Glutamatergic neuron (in vitro differentiated cells): ENCODE measurements around the gene MUC22. TPM values are rescaled to one million over a fixed set of nuclear protein-coding genes. Genes with fewer than 3 reads are reported as not detected.
"Not testable (repeated sequence)": the region's sequence is repeated elsewhere in the genome, so short reads cannot be mapped to it uniquely, and the experiment has no call there.

Experiments used
- DNase-seq: peaks from one replicate; pipeline ENCODE4 v3.0.0; 2022
- H3K27ac Mint-ChIP-seq: one replicate; pipeline ENCODE4 v1.8.0; 2020; ENCODE audit warnings: mild to moderate bottlenecking, mixed read lengths, inconsistent platforms; ENCODE audit not compliant: unreplicated experiment
- H3K27me3 Mint-ChIP-seq: one replicate; pipeline ENCODE4 v1.8.0; 2020; ENCODE audit warnings: mild to moderate bottlenecking, moderate library complexity, mixed read lengths, inconsistent platforms; ENCODE audit not compliant: unreplicated experiment
- H3K36me3 Mint-ChIP-seq: one replicate; pipeline ENCODE4 v1.8.0; 2020; ENCODE audit warnings: mild to moderate bottlenecking, mixed read lengths, inconsistent platforms; ENCODE audit not compliant: unreplicated experiment
- H3K4me1 Mint-ChIP-seq: one replicate; pipeline ENCODE4 v1.8.0; 2020; ENCODE audit warnings: mild to moderate bottlenecking, low read depth, mixed read lengths, inconsistent platforms; ENCODE audit not compliant: unreplicated experiment
- H3K4me3 Mint-ChIP-seq: one replicate; pipeline ENCODE4 v1.8.0; 2020; ENCODE audit warnings: mild to moderate bottlenecking, mixed read lengths, inconsistent platforms; ENCODE audit not compliant: unreplicated experiment
- H3K9me3 Mint-ChIP-seq: one replicate; pipeline ENCODE4 v1.8.0; 2020; ENCODE audit warnings: mild to moderate bottlenecking, moderate library complexity, mixed read lengths, inconsistent platforms; ENCODE audit not compliant: unreplicated experiment
- total RNA-seq: library from RNA; stranded (reverse); fragmentation: NEBNext Ultra II Directional; extraction: Animal tissue kit (Norgen Biotek cat#: 25700); gene quantifications from one replicate; pipeline ENCODE4 v1.2.1, GENCODE V29; 2021; ENCODE audit not compliant: unreplicated experiment
- TF ChIP-seq, protein P1 (sequence below): fragments of 200-600 bp; sonication (generic); IDR thresholded peaks from one replicate; pipeline ENCODE4 v1.5.0; 2021; ENCODE audit not compliant: partially characterized antibody, unreplicated experiment

Gene MUC22
- total RNA-seq, 1 donor from 2014 or later, result not detected

- H3K9me3 Mint-ChIP-seq, result peaks cover 6% of the 10 kb centered on the region
- no peak for DNase-seq
- H3K27ac Mint-ChIP-seq, result no peak overlapping the region
- peaks cover 5% of the 10 kb centered on the region for H3K27me3 Mint-ChIP-seq
- H3K4me1 Mint-ChIP-seq, result no peaks in the 10 kb centered on the region
- H3K4me3 Mint-ChIP-seq, result no peak overlapping the region
- H3K36me3 Mint-ChIP-seq, result peaks cover 5% of the 10 kb centered on the region
- TF ChIP-seq, protein P1, sequence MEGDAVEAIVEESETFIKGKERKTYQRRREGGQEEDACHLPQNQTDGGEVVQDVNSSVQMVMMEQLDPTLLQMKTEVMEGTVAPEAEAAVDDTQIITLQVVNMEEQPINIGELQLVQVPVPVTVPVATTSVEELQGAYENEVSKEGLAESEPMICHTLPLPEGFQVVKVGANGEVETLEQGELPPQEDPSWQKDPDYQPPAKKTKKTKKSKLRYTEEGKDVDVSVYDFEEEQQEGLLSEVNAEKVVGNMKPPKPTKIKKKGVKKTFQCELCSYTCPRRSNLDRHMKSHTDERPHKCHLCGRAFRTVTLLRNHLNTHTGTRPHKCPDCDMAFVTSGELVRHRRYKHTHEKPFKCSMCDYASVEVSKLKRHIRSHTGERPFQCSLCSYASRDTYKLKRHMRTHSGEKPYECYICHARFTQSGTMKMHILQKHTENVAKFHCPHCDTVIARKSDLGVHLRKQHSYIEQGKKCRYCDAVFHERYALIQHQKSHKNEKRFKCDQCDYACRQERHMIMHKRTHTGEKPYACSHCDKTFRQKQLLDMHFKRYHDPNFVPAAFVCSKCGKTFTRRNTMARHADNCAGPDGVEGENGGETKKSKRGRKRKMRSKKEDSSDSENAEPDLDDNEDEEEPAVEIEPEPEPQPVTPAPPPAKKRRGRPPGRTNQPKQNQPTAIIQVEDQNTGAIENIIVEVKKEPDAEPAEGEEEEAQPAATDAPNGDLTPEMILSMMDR, result no peak
Measured at GRCh38 chr6:30965140-30965601, 45.1 kb upstream of the MUC22 start.

DNA sequence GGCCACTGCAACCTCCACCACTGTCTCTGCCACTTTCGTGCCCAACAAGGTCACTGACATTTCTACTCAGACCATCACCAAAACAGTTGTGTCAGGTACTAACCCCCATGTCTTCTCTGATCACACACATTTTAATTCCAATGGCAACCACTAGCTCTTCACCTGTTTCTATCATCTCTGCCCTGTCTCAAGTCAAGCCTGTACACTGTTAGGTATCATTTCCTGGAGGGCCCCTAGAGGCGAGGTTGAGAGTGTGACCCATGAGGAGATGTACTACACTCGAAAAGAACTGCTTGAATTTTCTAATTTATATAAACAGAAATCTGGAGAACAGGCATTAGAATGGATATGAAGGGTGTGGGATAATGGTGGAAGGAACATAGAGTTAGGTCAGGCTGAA lies 44.1 kb upstream of the MUC22 start:
- Mint-ChIP-seq H3K4me1 (no peaks in the 10 kb centered on the region), H3K9me3 (peaks cover 6% of the 10 kb centered on the region), H3K27me3 (peaks cover 5% of the 10 kb centered on the region), H3K27ac (no peak overlapping the region), H3K36me3 (peaks cover 5% of the 10 kb centered on the region), H3K4me3 (no peak overlapping the region)
- TF ChIP-seq, protein P1, result no peak
- no peak for DNase-seq

DNA sequence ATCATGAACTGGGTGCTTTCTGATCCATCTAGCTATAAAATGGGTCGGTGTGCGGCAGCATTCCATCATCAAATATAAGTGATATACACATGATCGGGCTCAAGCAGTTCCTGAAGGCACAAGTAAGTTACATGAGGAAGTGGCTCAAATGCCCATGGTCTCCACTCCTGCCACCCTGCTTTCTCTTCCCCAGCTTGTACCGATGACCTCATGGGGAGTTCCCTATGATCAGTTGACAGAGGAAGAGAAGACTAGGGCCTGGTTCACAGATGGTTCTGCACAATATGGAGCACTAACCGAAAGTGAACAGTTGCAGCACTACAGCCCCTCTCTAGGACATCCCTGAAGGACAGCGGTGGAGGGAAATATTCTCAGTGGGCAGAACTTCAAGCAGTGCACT lies 41.1 kb upstream of the MUC22 start:
- H3K27me3 Mint-ChIP-seq, result peaks cover 13% of the 10 kb centered on the region

DNA sequence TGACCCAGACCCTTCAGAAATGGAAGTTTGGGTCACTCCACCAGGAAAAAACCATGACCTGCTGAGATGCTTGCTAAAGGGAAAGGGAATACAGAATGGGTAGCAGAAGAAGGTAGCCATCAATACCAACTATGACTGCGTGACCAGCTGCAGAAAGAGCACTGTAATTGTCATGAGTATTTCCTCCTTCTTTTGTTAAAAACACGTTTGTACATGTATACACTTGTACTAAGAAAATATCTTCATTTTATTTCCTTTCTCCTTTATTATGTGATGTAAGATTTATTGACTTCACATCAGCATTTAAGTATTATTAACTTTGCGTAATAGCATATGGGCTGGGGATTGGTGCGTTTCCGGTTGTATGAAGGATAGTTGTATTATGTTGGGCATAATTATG lies 39.3 kb upstream of the MUC22 start:
- Mint-ChIP-seq H3K9me3 (peaks cover 3% of the 10 kb centered on the region), H3K27me3 (peaks cover 9% of the 10 kb centered on the region), H3K27ac (no peak overlapping the region), H3K36me3 (no peaks in the 10 kb centered on the region), H3K4me1 (no peaks in the 10 kb centered on the region), H3K4me3 (no peak overlapping the region)
- TF ChIP-seq, protein P1, result no peak
- DNase-seq, result no peak

More for the DNA sequence above, 41.1 kb upstream of the MUC22 start:
- H3K4me1 Mint-ChIP-seq, H3K9me3 Mint-ChIP-seq, H3K36me3 Mint-ChIP-seq, DNase-seq, H3K4me3 Mint-ChIP-seq, H3K27ac Mint-ChIP-seq: not testable (repeated sequence)

DNA sequence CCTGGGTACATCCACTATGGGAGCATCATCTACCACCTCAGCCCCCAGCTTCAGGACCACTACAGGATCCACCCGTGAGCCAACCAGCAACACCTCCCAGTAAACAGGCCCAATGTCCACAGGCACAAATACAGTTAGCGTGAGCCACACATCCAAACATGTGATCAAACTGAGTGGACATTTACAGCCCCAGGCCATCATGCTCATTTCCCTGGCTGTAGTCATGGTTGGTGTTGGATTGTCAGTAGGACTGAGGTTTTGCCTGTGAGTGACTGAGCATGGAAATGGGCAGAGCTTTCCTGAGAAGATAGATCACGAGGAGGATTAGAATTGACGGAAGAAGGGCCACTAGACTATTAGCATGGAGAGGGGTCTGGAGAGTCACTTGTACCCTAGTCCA lies 37.5 kb upstream of the MUC22 start:
- H3K27me3 Mint-ChIP-seq, result peaks cover 8% of the 10 kb centered on the region
- H3K4me1 Mint-ChIP-seq, result no peaks in the 10 kb centered on the region

More for the DNA sequence above, 37.5 kb upstream of the MUC22 start:
- Mint-ChIP-seq H3K4me3 (no peak overlapping the region), H3K9me3 (peaks cover 3% of the 10 kb centered on the region), H3K27ac (no peak overlapping the region), H3K36me3 (no peaks in the 10 kb centered on the region)
- TF ChIP-seq, protein P1, result no peak
- no peak for DNase-seq
